ENCODE results near the gene ARMC7. TPM values are rescaled to one million over a fixed set of nuclear protein-coding genes. Genes with fewer than 3 reads are reported as not detected.
A peak's percentile ranks its signal among the peaks of the same experiment; 100 is the strongest.

The ARMC7 gene
- polyA plus RNA-seq, 5 donors, result 11.7 to 17.2 (median 15.1) TPM

DNA sequence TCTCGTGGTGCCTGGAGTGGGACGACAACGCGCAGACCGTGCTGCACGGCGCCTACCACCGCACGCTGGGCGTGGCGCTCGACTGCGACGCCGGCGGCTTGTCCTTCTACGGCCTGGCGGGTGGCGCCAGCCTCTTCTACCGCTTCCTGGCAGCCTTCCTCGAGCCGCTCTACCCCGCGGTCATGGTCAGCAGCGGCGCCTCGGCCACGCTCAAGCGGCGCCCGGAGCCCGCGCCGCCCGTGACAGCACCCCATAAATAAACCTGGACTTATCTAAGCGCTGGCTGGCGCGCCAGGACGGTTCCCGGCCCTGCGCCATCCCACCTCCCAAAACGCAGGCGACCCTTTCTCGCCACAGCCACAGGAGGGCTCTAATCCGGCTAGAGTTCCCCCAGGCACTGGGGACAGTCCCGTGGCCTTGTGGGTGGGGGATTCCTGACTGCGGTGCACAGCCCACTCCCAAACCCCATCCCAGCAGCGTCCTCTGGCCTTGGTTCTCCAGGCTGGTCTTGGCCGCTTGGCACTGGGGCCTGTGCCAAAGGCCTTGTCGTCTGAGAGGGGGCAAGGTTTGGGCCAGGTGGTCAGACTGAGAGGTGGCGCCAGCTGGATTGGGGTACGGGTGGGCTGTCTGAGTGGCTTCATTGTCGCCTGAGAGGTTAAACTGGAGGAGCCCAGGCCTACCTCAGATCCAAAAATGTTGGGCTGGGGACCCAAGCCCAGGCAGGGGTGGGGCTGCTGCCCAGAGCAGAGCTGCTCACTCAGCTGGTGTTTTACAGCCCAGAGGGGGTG lies 32.1 kb upstream of the ARMC7 start:
- peak in 1 of 2 donors; percentile 51 for DNase-seq

DNA sequence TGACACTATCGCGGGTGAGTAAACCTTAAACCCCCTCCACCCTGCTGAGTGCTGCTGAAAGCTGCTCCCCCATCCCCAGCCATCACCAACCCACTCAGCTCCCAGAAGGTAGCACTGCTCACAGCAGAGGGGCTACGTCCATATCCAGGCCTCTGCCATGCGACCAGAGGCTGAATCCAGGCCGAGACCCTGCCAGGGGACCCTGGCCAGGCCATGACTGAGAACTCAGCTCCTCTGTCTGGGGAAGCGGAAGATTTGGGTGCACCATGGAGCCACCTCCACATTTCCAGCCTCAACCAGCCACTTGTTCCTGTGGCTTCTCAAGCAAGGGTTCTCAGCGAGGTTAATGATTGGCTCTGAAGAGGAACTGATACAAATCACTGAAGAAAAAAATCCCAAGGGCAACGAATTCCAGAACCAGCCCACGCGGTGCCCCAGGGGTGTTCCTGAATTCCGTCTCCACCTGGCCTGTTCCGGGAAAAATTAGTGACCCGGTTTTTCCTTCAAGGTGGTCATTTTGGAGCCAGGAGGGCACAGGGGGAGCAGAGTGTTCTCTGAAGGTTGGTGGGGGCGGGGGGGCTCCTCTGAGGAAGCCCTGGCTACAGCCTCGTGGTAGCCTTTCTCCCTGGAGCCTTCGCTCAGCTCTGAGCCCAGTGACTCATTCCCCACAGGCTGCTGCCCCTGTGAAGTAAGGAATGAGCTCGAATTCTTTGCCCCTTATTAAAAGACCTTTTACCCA lies 31.3 kb upstream of the ARMC7 start:
- no peak for DNase-seq

DNA sequence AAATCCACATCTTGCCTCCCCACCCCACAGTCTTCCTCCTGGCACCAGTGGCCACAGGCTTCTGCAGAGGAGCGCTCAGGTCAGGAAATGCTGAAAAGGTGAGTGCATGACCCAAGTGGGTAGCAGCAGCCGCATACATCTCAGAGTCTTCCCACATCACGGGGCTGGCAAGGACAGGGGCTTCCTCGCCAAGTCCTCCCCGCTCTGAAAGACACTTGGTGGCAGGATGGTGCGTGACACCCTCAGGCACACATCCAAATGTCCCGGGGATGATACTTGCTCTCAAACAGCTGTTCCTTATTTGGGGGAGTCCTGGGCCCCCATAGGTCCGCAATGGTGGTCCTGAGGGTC lies 30.8 kb upstream of the ARMC7 start:
- no peak for DNase-seq

DNA sequence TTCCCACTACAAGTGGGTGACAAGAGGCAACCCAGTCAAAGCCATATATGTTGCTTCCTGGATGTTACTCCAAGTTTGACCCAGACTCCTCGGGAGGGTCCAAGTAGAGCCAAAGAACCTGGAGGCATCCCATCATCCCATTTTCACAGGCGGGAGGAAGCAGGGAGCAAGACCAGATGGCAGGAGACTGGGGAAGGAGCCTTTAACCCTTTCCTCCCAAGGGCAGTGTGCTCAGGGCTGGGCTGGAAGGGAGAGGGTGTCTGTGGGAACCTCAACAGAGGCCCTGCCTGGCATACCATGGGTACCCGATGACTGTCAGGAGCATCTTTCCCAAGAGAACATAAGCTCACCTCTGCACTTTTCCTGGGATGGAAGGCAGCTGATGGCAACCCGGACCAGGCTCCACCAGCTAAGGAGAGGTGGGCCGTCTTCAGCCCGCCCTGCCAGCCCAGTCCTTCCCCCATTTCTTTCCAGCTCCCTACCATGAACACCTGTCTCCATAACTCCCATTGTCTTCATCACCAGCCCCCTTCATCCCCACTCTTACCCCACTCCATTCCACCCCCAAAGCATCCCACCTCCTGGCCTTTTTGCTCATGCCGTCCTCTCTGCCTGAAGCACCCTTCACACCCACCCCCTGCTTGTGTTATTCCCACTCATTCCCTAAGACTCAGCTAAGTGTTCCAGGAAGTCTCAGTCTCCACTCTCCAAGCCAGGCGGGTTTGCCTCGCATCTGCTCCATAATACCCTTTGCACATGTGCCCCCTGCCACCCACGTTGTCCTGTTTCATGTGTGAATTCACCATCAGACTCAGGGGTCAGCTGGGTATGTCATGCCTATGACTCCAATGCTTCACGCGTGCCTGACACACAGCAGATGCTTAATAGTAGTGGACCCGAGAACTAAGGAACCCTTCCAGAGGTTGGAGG lies 27.9 kb upstream of the ARMC7 start:
- no peak for DNase-seq

DNA sequence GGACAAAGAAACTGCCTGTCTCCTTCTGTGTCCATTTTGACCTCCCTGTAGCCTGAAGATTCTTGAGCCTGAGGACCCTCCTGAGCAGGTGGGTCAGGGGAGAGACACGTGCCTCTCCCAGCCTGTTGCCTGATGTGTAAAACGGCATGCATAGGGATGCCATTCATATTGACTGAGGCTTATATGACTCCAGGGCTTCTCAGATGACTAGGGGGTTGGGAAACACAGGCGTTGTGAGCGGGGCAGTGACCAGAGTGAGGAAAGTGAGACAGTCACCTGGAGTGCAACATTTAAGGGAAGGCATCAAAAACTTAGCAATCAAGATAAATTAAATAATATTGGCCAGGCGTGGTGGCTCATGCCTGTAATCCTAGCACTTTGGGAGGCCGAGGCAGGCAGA lies 27.1 kb upstream of the ARMC7 start:
- DNase-seq, result no peak

DNA sequence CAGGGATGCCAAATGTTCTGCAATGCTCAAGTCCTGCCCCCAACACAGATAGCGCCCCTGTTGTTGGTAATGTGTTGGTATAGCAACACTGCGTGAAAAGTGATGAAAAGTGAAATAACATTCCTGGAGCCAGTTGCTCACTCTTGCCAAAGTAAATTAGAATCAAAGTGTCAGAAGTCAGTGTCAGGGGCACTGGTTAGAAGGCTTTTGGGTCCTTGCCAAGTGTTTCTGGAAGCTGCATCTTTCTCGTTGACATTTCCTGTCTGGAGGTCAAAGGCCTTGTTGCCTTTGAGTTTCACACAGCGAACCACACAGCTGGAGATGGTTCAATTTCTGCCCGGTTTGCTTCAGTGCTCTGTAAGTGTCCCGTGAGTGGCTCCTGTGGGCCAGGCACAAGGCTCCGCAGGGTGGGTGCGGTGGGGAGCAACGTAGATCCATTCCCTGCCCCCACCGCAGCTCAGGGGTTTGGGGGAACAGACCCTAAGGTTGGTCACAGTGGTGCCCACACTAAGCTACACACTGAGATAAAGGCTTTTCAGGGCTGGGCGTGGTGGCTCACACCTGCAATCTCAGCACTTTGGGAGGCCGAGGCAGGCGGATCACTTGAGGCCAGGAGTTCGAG lies 25.6 kb upstream of the ARMC7 start:
- no peak for DNase-seq

DNA sequence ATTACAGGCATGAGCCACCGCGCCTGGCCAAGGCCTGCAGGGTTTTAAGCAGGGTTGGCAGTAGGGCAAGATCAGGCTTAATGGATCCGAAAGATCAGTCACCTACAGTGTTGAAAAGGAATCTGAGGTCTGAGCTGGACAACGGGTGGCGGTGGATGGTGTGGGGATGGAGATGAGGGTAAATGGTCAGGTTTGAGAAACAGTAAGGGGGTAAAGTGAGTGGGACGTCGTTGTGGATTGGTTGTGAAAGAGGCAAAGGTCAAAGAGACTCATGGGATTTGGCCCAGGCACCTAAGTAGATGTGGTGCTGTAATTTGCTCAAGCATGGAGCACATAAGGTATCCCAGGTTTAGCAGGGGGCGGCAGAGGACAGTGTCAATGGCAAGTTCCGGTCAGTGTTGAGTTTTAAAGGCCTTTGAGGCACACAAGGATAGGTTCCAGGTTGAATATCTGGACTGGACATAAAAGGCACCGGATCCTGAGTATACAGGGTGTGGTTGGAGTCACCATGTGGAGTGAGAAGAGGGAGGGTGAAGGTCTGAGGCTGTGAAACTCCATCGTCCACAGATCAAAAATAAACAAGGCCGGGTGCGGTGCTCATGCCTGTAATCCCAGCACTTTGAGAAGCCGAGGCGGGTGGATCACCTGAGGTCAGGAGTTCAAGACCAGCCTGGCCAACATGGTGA lies 23.1 kb upstream of the ARMC7 start:
- DNase-seq, result no peak

DNA sequence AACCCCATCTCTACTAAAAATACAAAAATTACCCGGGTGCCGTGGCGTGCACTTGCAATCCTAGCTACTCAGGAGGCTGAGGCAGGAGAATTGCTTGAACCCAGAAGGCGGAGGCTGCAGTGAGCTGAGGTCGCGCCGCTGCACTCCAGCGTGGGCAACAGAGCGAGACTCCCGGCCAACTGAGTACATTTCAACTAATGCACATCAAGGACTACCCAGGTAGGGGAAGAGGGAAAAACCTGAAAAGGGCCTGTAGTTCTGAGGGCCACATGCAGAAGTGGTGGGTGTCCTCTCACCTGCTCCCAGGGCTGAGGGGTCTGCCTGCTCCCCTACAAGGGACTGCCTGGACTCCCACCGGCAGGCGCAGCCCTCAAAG lies 22.6 kb upstream of the ARMC7 start:
- DNase-seq, result no peak

DNA sequence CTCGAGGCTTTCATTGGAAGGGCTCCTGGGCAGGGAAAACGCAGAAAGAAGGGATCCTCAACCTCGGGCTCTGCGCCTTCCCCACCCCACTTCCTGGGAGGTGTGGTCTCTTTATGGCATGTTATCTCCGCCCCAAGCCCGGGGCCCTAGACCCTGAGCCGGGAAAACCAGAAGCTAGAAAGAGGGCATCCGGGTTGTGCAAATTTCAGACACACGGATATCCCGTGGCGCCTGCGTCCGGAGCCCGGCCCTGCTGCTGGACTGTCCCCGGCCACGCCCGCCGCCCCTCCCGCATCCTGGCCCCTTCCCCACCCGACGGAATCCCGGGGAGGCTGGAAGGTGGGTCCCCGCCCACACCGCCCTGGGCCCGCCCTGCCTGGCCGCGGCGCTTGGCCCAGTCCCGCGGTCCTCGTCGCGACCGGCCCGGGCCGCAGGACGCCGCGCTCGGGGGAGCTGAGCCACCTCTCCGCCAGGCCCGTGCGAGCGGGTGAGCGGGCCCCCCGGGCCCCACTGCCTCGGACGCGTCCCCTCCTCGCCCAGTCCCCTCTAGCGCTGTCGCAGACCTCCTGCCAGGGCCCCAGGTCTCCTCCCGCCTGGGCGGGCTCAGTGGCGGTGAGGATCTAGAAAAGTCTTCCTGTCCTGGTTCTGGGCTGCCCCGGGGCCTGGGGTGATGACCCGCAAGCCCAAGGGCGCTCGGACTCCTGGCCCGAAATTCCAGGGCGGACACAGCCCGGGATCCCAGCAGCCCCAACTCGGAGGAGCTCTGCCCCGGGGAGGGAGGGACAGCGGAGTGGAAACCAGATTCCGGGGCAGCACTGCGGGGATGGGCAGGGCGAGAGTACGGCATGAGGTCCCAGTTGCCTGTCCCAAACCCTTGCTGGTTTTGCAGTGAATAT lies 22.0 kb upstream of the ARMC7 start, which contains the start of gene SLC16A5:
TSS of gene SLC16A5 (plus strand) at position 397 of the 896 bp plus-strand sequence. CDS start 5,683 bp downstream, outside the sequence.
- peak; percentile 85 to 86 for DNase-seq

DNA sequence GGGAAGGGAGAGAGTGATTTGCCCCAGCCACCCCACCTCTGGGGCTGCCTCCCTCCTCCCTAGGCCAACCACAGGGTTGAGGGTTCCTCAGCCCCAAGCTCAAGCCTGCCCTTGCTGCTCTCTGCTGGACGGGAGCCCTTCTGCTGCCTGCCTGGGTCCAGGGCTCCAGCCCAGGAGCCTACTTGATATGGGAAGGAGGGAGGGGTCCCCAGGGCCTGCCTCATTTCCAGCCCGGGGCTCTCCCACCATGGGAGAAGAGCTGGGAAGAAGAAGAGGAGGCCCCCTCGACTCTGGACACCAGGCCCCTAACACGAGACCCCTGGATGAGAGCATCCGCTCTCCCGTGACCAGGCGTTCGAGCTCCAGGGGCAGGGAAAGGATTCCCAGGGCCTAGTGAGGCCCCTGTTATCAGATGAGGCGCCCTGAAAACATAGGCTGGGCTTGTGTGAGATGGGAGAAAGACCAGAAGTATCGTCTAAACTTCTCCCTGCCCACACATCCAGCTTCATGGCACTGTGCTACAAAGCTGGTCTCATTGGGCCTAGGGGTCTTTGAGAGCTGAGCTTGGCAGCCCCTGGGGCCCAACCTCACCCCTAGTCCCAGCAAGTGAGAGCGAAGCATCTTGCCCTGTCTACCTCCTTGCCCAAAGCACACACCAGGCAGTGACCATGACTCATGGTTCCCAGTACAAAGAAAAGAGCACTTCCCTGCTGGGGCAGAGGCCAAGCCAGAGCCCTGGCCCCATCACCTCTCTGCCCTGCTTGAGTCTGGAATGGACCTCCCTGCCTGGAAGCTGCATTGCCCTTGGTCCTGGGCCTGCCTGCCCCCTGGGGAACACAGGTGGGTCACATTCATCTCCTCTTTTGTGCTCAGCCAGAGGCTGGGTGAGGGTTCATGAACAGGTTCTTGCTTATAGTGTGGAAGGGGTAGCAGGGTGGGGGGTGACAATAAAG lies 21.0 kb upstream of the ARMC7 start:
- no peak for DNase-seq

DNA sequence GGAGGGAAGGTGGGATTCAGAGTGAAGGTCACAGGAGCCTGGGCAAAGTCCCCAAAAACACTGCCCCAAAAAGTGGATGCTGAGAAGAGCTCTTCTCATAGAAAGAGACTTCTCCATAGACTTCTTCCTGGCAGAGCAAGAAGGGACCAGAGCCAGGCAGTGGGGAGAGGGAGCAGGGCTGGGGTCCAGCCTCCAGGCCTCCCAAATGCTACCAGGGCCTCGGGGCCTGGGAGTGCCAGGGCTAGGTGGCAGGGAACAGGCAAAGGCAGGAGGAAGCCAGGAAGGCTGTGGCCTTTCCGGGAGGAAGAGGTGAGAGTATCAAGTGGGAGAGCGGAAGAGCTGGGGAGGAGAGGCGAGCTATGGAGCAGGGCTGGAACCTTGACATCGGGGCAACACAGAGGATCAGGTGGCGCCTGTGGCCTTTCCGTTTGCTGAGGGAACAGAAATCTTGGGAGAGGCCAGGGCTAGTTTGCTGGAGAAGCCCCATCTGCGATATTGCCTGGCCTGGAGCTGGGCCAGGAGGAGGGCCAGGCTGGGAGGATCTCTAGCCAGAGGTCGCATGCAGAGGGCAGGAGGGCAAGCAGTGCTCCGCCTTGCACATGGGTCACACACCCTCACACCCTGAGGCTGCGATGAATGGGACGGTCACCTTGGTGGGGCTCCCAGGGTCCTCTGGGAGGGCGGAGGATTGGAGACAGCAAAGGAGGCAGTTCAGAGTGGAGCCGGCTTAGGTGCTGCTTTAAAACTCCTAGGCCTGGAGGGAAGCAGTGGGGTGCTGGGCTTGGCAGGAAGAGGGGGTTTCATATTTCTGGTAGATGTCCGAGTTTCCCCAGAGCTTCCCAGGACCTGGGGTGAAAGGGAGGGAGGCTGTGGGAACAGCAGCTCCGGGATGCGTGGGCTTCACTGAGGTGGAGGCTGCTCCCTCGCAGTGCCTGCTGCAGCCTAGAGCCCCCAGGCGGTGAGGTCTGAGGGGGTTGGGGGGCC lies 18.6 kb upstream of the ARMC7 start:
- DNase-seq, result no peak

DNA sequence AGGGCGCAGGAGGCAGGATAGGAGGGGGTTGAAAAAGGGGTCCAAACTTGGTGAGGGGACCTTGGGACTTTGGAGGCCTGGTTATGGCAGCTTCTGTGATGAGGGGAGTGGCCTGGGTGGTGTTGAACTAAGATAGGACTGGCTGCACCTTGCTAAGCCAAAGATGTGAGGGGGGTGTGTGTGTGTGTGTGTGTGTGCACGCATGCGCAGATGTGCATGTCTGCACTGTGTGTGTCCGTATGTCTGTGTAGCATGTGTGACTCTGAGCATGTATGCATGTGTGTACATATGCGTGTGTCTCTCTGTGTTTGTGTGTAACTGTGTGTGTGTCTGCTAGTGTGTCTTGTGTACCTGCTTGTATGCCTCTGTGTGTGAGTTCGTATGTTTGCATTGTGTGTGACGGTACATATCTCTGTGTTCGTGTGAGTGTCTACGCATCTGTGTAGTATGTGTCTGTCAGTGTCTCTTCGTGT lies 17.9 kb upstream of the ARMC7 start:
- no peak for DNase-seq

DNA sequence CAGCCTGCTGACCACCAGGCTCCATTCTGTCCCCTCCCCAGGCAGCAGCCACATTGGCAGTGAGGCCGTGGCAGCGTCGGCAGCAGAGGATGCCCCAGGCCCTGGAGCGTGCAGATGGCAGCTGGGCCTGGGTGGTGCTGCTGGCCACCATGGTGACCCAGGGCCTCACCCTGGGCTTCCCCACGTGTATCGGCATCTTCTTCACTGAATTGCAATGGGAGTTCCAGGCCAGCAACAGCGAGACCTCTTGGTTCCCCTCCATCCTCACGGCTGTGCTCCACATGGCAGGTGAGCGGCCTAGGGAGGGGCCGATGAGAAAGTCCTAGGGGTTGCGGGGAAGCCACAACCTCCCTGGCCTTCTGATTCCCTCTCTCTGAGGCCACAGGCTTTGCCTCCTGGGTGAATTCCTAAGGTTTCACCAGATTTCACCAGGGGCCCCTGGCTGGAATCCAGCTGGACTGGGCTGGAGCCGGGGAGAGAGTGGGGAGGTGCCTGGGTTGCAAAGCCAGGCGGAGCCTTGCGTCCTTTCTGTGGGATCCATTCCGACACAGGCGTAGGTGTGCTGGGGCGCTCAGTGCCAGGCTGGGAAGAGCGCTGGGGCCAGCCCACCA lies 16.1 kb upstream of the ARMC7 start:
- no peak for DNase-seq

DNA sequence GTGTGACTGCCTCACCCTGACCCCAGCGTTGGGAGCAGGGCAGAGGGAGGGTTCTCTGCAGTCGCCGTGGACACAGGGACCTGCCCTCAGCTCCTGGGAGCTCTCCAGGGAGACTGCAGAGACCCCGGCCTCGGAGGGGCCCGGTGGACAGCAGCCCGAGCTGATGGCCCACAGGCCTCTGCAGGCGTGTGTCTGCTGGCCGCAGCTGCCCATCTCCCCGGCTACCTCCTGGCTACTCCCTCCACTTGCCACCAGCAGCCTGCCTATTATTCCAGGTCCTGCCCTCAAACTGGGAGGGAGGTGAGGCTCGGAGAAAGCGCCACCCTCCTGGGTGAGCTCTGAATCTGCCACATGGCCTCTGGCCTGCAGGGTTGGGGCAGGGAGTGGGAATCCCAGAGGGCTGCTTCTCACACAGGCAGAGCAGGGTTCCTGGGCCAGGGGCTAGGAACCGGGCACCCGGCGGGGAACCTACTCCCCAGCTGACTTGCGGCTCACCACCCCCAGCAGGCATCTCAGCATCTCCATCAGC lies 14.8 kb upstream of the ARMC7 start:
- DNase-seq, result no peak

DNA sequence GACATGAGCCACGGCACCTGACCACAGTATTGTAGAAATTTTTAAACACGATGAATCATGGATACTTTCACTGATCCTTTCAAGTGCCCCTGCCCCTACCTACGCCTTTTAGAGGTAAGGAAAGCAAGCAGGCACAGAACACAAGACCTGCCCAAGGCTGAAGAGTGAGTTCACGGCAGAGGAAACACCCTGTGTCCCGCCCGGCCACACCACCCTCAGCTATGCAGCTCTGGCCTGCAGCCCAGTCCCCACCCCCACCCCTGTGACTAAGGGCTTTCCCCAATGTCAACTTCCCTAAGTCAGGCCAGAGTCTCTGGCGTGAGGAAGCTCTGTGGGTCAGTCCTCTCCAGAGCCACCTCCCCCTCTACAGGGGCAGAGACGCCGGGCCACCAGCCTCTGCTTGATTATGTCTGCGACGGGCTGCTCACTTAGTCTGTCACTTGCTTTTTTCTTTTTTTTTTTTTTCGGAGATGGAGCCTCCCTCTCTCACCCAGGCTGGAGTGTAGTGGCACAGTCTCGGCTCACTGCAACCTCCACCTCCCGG lies 13.6 kb upstream of the ARMC7 start:
- peak; percentile 74 to 80 for DNase-seq

DNA sequence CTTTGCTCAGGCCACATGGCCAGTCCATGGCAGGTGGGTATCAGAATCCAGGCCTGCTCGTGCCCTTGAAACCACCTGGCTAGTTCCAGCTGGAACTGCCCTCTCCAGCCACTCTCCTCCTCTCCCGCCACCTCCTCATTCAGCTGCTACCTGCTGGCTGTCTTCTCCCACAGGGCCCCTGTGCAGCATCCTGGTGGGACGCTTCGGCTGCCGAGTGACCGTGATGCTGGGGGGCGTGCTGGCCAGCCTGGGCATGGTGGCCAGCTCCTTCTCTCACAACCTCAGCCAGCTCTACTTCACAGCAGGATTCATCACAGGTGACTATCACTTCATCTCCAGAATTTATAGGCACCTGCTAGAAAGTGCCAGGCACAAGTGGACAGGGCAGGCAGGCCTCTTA lies 11.9 kb upstream of the ARMC7 start:
- DNase-seq, result no peak
